GM12878 (cell line): ENCODE results near the gene ANGEL2. TPM values are rescaled to one million over a fixed set of nuclear protein-coding genes. Genes with fewer than 3 reads are reported as not detected.
"Not testable (repeated sequence)": the region's sequence is repeated elsewhere in the genome, so short reads cannot be mapped to it uniquely, and the experiment has no call there.

ENCODE experiments used
- ATAC-seq: fragments of 200-7000 bp; cut with Tn5 transposase; 3 replicates; pipeline ENCODE4 v1.9.1; 2020; ENCODE audit warnings: mild to moderate bottlenecking, moderate library complexity
- BruUV-seq: library from RNA; stranded (reverse); fragments of 400-500 nt; replicated peaks from 2 replicates; lab custom pipeline; 2021; lab: Mats Ljungman, UMichigan
- CTCF ChIA-PET: fragments of 300-600 bp; sonication (Branson Sonifier 250); formaldehyde crosslinking; extraction: SDS; loops from one replicate; lab custom pipeline; 2021; ENCODE audit warnings: inconsistent platforms; lab: Yijun Ruan, JAX
- POLR2A ChIA-PET: fragments of 350-600 bp; formaldehyde crosslinking; extraction: SDS; loops from one replicate; lab custom pipeline; 2021; ENCODE audit warnings: inconsistent platforms; lab: Charles Lee
- RAD21 ChIA-PET: fragments of 300-600 bp; sonication (Branson Sonifier 250); formaldehyde crosslinking; loops from one replicate; lab custom pipeline; 2023; ENCODE audit warnings: antibody characterized with exemption; ENCODE audit not compliant: unreplicated experiment; lab: Charles Lee
- SMC1A ChIA-PET: fragments of 300-600 bp; sonication (Branson Sonifier 250); formaldehyde crosslinking; loops from one replicate; lab custom pipeline; 2023; ENCODE audit not compliant: unreplicated experiment, uncharacterized antibody; lab: Charles Lee
- DNase-seq: peaks from one replicate; pipeline ENCODE4 v3.0.0-alpha.2; 2011; ENCODE audit warnings: low read depth, low spot score
- FAIRE-seq: peaks from 3 replicates; lab custom pipeline; 2011; peaks lifted over from hg19 to GRCh38; lab: Jason Lieb, UNC
- H2AFZ ChIP-seq: 2 replicates; pipeline ENCODE4 v1.6.0; 2011; ENCODE audit warnings: low read depth, low read length, control low read depth; ENCODE audit not compliant: control insufficient read depth
- H3K27ac ChIP-seq: 2 replicates; pipeline ENCODE4 v1.5.1; 2011; ENCODE audit warnings: control low read depth; ENCODE audit not compliant: control insufficient read depth, insufficient read depth
- H3K27me3 ChIP-seq, 2 experiments: replicated peaks in 1 of 2; 2 replicates each; pipeline versions ENCODE4 v1.6.0 to v1.6.1; 2011; ENCODE audit warnings: low read length in 1 of 2; ENCODE audit not compliant: control insufficient read depth in 2 of 2, insufficient read depth in 2 of 2
- H3K36me3 ChIP-seq, 2 experiments: 2 replicates each; pipeline ENCODE4 v1.5.1; 2011; ENCODE audit warnings: low read length in 1 of 2; ENCODE audit not compliant: control insufficient read depth in 2 of 2, insufficient read depth in 2 of 2
- H3K4me1 ChIP-seq: 2 replicates; pipeline ENCODE4 v1.6.1; 2011; ENCODE audit warnings: mild to moderate bottlenecking, low read length, moderate library complexity, mixed read lengths; ENCODE audit not compliant: control insufficient read depth, insufficient read depth
- H3K4me2 ChIP-seq: 2 replicates; pipeline ENCODE4 v1.6.0; 2011; ENCODE audit warnings: control low read depth; ENCODE audit not compliant: control insufficient read depth, insufficient read depth
- H3K4me3 ChIP-seq: fragments of 200-600 bp; sonication (generic); 2 replicates; pipeline ENCODE4 v1.5.1; 2016
- H3K79me2 ChIP-seq: 2 replicates; pipeline ENCODE4 v1.6.0; 2011; ENCODE audit warnings: low read length; ENCODE audit not compliant: control insufficient read depth, insufficient read depth
- H3K9ac ChIP-seq: 2 replicates; pipeline ENCODE4 v1.8.0; 2011; ENCODE audit warnings: low read length, control low read depth, mixed read lengths; ENCODE audit not compliant: control insufficient read depth, insufficient read depth
- H3K9me3 ChIP-seq: replicated peaks from 3 replicates; pipeline ENCODE4 v1.5.1; 2011; ENCODE audit warnings: mild to moderate bottlenecking, low read length; ENCODE audit not compliant: control insufficient read depth, insufficient read depth
- H4K20me1 ChIP-seq: 2 replicates; pipeline ENCODE4 v1.6.0; 2011; ENCODE audit not compliant: control insufficient read depth, insufficient read depth
- IKZF2 ChIP-seq, 2 experiments: fragments of 450-650 bp; IDR thresholded peaks; 2 replicates each; pipeline ENCODE4 v1.6.1; 2017; ENCODE audit warnings: mild to moderate bottlenecking in 2 of 2, moderate library complexity in 2 of 2
- WGBS: methylation state at CpG from one replicate; pipeline ENCODE4 v1.1.6; 2016; ENCODE audit warnings: low lambda C conversion rate; ENCODE audit not compliant: insufficient replicate concordance, insufficient coverage; ENCODE audit errors: missing lambda C conversion rate; 5-methylcytosine and 5-hydroxymethylcytosine counted together
- in situ Hi-C: fragments of 300-500 bp; cut with MboI; formaldehyde crosslinking; loops from 9 replicates; pipeline ENCODE4 v1.14.3; 2018; ENCODE audit warnings: mixed read lengths
- intact Hi-C: fragments of 100-400 bp; cut with micrococcal nuclease; formaldehyde crosslinking; loops from one replicate; pipeline ENCODE4 v1.14.2; 2022; ENCODE audit not compliant: unreplicated experiment
- polyA plus RNA-seq, 11 experiments: library from polyadenylated mRNA; depleted of rRNA in 4 of 11; unstranded in 6 of 11; stranded (reverse) in 5 of 11; fragments of >200 nt; fragmentation: Nextera tagmentation in 4 of 11; fragmentation: Illumina TruSeq in 1 of 11; extraction: Ambion mirVana in 4 of 11; extraction: Trizol in 1 of 11; gene quantifications; 1 replicate in 1 of 11; 2 replicates in 10 of 11; pipeline versions ENCODE4 v1.2.1 to v1.2.3, GENCODE V29; 2011 to 2016; ENCODE audit warnings: inconsistent platforms in 2 of 11, missing spikeins in 2 of 11, low read depth in 1 of 11
- total RNA-seq, 4 experiments: library from RNA; depleted of rRNA in 3 of 4; stranded (reverse); fragments of >200 nt in 3 of 4; fragmentation: Illumina TruSeq in 1 of 4; extraction: Trizol in 1 of 4; gene quantifications; 2 replicates each; pipeline versions ENCODE4 v1.2.1 to v1.2.3, GENCODE V29; 2013 to 2021
- TF ChIP-seq, protein P1 (sequence below): fragments of 450-650 bp; IDR thresholded peaks from 2 replicates; pipeline ENCODE4 v1.6.1; 2017; ENCODE audit warnings: mild to moderate bottlenecking, moderate library complexity

Gene ANGEL2
- total and polyA plus RNA-seq, 10 of the 15 experiments (the other 5 are each of a cell fraction or from before 2014, with no cell fraction given): 6.3 to 53.9 (median 30.7) TPM

DNA sequence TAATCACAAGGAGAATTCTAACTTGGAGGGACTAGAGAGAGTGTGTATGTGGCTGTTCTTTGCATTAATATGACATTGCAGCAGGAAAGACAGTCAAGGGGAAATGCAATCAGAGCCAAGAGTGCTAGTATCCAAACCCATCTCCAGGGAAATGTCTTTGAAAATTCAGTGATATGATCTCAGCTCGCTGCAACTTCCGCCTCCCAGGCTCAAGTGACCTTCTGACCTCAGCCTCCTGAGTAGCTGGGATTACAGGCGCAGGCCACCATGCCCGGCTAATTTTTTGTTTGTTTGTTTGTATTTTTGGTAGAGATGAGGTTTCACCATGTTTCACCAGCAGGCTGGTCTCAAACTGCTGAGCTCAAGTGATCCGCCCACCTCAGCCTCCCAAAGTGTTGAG lies 49.1 kb downstream of the ANGEL2 start:
- no peak overlapping the region for H3K4me2 ChIP-seq
- WGBS: 98% methylated on average over 5 of the region's 5 CpGs
- RAD21 ChIA-PET: interaction anchor here (2.0 kb wide), 1 partner anchor 29 kb away, joined by 9 read pairs; no protein-coding TSS in a partner anchor
- no peak overlapping the region for H3K27ac ChIP-seq
- no TSS peak for BruUV-seq
- no peak for ATAC-seq
- in situ Hi-C loops: no loop called here
- POLR2A ChIA-PET: interaction anchor here (6.9 kb wide), 1 partner anchor 12 kb away, joined by 38 read pairs; no protein-coding TSS in a partner anchor
- no peak overlapping the region for H3K4me3 ChIP-seq
- no peak overlapping the region for H3K9ac ChIP-seq
- FAIRE-seq: no peak
- H2AFZ ChIP-seq: no peak overlapping the region
- H3K9me3 ChIP-seq: no peaks in the 10 kb centered on the region
- no peaks in the 10 kb centered on the region; the same call in 1 of the 2 replicates for H3K79me2 ChIP-seq
- DNase-seq: no peak
- H4K20me1 ChIP-seq: no peaks in the 10 kb centered on the region
- SMC1A ChIA-PET: interaction anchor here (1.0 to 5.0 kb wide), 8 partner anchors 9 to 95 kb away, joined by 3 to 39 read pairs (median 10); no protein-coding TSS in a partner anchor
- CTCF ChIA-PET: interaction anchor here (1.0 to 6.2 kb wide), 11 partner anchors 8 to 217 kb away, joined by 3 to 61 read pairs (median 5); partner anchors contain the start of gene FLVCR1
- intact Hi-C loops: no loop called here
- H3K4me1 ChIP-seq: peaks cover 33% of the 10 kb centered on the region
- peaks cover 18 to 42% of the 10 kb centered on the region in 2 experiments for H3K36me3 ChIP-seq
- H3K27me3 ChIP-seq: no peaks in the 10 kb centered on the region
- TF ChIP-seq IKZF2 (IDR thresholded peaks at IDR 0.05): no peak
- TF ChIP-seq, protein P1, sequence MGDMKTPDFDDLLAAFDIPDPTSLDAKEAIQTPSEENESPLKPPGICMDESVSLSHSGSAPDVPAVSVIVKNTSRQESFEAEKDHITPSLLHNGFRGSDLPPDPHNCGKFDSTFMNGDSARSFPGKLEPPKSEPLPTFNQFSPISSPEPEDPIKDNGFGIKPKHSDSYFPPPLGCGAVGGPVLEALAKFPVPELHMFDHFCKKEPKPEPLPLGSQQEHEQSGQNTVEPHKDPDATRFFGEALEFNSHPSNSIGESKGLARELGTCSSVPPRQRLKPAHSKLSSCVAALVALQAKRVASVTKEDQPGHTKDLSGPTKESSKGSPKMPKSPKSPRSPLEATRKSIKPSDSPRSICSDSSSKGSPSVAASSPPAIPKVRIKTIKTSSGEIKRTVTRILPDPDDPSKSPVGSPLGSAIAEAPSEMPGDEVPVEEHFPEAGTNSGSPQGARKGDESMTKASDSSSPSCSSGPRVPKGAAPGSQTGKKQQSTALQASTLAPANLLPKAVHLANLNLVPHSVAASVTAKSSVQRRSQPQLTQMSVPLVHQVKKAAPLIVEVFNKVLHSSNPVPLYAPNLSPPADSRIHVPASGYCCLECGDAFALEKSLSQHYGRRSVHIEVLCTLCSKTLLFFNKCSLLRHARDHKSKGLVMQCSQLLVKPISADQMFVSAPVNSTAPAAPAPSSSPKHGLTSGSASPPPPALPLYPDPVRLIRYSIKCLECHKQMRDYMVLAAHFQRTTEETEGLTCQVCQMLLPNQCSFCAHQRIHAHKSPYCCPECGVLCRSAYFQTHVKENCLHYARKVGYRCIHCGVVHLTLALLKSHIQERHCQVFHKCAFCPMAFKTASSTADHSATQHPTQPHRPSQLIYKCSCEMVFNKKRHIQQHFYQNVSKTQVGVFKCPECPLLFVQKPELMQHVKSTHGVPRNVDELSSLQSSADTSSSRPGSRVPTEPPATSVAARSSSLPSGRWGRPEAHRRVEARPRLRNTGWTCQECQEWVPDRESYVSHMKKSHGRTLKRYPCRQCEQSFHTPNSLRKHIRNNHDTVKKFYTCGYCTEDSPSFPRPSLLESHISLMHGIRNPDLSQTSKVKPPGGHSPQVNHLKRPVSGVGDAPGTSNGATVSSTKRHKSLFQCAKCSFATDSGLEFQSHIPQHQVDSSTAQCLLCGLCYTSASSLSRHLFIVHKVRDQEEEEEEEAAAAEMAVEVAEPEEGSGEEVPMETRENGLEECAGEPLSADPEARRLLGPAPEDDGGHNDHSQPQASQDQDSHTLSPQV: no peak
- TF ChIP-seq, all 136 proteins: peak for 0

DNA sequence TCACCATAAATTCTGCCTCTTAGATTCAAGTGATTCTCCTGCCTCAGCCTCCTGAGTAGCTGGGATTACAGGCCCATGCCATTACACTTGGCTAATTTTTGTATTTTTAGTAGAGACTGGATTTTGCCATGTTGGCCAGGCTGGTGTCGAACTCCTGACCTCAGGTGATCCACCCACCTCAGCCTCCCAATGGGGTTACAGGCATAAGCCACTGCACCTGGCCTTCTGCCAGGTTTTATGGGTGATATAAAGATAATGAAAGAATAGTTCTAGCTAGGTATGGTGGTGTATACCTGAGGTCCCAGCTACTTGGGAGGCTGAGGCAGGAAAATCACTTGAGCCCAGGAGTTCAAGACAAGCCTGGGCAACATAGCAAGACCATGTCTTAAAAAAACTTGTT lies 50.7 kb downstream of the ANGEL2 start:
- CTCF ChIA-PET: interaction anchor here (1.2 to 6.2 kb wide), 3 partner anchors 14 to 150 kb away, joined by 4 to 61 read pairs (median 15); no protein-coding TSS in a partner anchor
- H4K20me1 ChIP-seq, H2AFZ ChIP-seq, ATAC-seq, H3K9ac ChIP-seq, BruUV-seq, DNase-seq, FAIRE-seq, H3K79me2 ChIP-seq, H3K4me2 ChIP-seq, H3K27me3 ChIP-seq, in situ Hi-C loops, H3K9me3 ChIP-seq, H3K27ac ChIP-seq, intact Hi-C loops, H3K4me3 ChIP-seq: not testable (repeated sequence)
- Histone ChIP-seq H3K36me3 (peaks cover 21 to 36% of the 10 kb centered on the region in 2 experiments), H3K4me1 (peaks cover 47% of the 10 kb centered on the region)
- RAD21 ChIA-PET: interaction anchor here (0.8 to 2.0 kb wide), 3 partner anchors 17 to 150 kb away, joined by 3 to 5 read pairs (median 4); no protein-coding TSS in a partner anchor
- SMC1A ChIA-PET: interaction anchor here (0.7 to 5.0 kb wide), 12 partner anchors 8 to 183 kb away, joined by 3 to 39 read pairs (median 4); no protein-coding TSS in a partner anchor
- WGBS: 100% methylated on average over 1 of the region's 1 CpG
- POLR2A ChIA-PET: interaction anchor here (0.7 to 6.9 kb wide), 3 partner anchors 11 to 133 kb away, joined by 3 to 38 read pairs (median 16); no protein-coding TSS in a partner anchor
